PFSK-1 (cell line): ENCODE data around the gene CHMP6.

ENCODE experiments used
- FOXP2 ChIP-seq: optimal IDR thresholded peaks from 2 replicates; pipeline ENCODE3; 2011; ENCODE audit warnings: borderline replicate concordance, control low read depth, inconsistent platforms; ENCODE audit not compliant: insufficient read depth; ENCODE audit errors: extremely low read length, extremely low read depth
- POLR2AphosphoS5 ChIP-seq: IDR thresholded peaks from 2 replicates; pipeline ENCODE4 v1.6.1; 2012; ENCODE audit warnings: low read depth, mild to moderate bottlenecking, control low read depth, low read length, moderate library complexity
- SIN3A ChIP-seq: IDR thresholded peaks from 2 replicates; pipeline ENCODE4 v1.6.1; 2012; ENCODE audit warnings: mild to moderate bottlenecking, low read length, moderate library complexity, borderline replicate concordance; ENCODE audit not compliant: insufficient read depth
- TAF1 ChIP-seq: IDR thresholded peaks from 2 replicates; pipeline ENCODE4 v1.6.1; 2012; ENCODE audit warnings: low read length, control low read depth, borderline replicate concordance; ENCODE audit not compliant: insufficient read depth
- TF ChIP-seq, protein P1 (sequence below), 2 experiments: IDR thresholded peaks; 2 replicates each; pipeline versions ENCODE4 v1.6.1 to v1.8.0; 2011 to 2012; ENCODE audit warnings: low read depth in 2 of 2, low read length in 2 of 2, control low read depth in 1 of 2, inconsistent platforms in 1 of 2, mild to moderate bottlenecking in 1 of 2, moderate library complexity in 1 of 2; ENCODE audit not compliant: insufficient read depth in 1 of 2

CHMP6 gene

GRCh38 chr17:81016575-81016974 is 24.9 kb downstream of the CHMP6 start:
- TF ChIP-seq, protein P1, sequence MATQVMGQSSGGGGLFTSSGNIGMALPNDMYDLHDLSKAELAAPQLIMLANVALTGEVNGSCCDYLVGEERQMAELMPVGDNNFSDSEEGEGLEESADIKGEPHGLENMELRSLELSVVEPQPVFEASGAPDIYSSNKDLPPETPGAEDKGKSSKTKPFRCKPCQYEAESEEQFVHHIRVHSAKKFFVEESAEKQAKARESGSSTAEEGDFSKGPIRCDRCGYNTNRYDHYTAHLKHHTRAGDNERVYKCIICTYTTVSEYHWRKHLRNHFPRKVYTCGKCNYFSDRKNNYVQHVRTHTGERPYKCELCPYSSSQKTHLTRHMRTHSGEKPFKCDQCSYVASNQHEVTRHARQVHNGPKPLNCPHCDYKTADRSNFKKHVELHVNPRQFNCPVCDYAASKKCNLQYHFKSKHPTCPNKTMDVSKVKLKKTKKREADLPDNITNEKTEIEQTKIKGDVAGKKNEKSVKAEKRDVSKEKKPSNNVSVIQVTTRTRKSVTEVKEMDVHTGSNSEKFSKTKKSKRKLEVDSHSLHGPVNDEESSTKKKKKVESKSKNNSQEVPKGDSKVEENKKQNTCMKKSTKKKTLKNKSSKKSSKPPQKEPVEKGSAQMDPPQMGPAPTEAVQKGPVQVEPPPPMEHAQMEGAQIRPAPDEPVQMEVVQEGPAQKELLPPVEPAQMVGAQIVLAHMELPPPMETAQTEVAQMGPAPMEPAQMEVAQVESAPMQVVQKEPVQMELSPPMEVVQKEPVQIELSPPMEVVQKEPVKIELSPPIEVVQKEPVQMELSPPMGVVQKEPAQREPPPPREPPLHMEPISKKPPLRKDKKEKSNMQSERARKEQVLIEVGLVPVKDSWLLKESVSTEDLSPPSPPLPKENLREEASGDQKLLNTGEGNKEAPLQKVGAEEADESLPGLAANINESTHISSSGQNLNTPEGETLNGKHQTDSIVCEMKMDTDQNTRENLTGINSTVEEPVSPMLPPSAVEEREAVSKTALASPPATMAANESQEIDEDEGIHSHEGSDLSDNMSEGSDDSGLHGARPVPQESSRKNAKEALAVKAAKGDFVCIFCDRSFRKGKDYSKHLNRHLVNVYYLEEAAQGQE (IDR thresholded peaks at IDR 0.05; ENCODE audit: insufficient read depth in 1 of 2, low read depth in 2 of 2, low read length in 2 of 2), result no peak
- no peak for TF ChIP-seq TAF1

GRCh38 chr17:81018044-81018802 is 26.6 kb downstream of the CHMP6 start:
- TF ChIP-seq SIN3A (peak; percentile 48; the same call in 1 of the 2 replicates), POLR2AphosphoS5 (no peak), FOXP2 (peak; percentile 97), TAF1 (no peak)
- TF ChIP-seq, protein P1 (IDR thresholded peaks at IDR 0.05; ENCODE audit: insufficient read depth in 1 of 2, low read depth in 2 of 2, low read length in 2 of 2), result no peak

DNA sequence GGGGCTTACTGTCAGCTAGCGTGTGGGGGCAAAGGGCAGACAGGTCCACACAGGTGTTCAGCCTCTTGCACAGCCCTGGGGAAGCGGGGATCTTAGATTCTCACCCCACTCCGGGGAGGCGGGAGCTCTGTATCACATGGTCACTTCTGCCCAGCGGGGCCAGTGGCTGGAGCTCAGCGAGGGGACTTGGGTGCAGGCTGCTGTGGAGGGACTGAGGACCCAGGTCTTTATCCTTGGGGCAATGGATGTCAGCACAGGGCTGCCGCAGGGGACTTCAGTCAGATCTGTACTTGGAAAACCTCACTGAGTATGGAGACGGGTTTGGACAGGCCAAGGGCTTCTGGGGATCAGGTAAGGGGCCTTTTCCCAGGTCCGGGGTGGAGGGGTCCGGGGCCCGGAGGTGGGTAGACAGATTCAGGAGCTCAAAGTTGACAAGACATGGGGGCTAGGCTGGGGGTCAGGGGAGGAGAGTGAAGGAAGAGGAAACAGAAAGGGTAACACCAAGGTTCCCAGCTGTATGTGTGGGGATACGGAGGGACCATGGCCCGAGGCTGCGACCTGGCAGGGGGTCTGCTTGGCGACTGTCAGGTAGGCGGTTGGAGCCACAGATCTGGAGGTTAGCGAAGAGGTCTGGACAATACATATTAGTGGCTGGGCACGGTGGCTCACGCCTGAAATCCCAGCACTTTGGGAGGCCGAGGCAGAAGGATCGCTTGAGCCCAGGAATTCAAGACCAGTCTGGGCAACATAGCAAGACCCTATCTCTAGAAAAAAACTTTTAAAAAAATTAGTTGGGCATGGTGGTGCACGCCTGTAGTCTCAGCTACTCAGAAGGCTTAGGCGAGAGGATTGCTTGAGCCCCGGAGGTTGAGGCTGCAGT is 28.2 kb downstream of the CHMP6 start:
- TF ChIP-seq POLR2AphosphoS5, result no peak

- TF ChIP-seq FOXP2 (no peak), POLR2AphosphoS5 (no peak), SIN3A (no peak), TAF1 (no peak)
- TF ChIP-seq, protein P1 (IDR thresholded peaks at IDR 0.05; ENCODE audit: insufficient read depth in 1 of 2, low read depth in 2 of 2, low read length in 2 of 2), result no peak
Observed at GRCh38 chr17:81020443-81020766, 28.8 kb downstream of the CHMP6 start.

DNA sequence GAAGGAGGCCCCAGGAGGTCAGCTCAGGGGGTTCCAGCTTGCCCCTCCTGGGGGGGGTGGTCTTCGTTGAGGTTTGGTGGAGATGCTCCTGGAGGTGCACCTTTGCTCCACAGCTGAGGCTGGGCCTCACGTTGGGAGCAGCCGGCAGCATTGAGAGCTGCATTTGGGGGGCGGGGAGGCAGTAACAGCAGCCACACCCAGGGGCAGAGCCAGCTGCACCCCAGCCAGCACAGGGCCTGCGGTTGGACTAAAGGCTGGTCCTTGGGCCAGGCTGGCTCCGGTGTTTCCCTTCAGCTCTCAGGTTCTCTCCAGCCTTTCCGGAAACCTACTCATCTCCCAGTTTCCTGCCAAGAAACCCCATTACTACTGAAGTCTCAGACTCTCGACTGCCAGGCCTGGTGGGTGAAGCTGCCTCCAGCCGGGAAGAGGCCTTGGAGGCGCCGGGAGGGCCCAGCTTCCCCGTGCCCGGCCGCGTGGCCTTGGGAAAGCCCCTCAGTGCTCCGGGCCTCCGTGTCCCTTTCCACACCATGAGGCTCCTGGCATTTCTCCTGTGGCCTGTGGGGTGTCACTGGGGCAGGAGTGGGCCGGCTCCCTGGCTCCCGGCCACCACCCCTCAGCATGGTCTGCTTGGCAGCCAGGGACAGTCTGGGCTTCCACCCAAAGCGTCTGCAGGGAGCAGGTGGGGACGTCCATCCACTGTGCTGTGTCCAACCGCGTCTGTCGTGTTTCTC is 29.3 kb downstream of the CHMP6 start:
- TF ChIP-seq, protein P1 (IDR thresholded peaks at IDR 0.05; ENCODE audit: insufficient read depth in 1 of 2, low read depth in 2 of 2, low read length in 2 of 2), result no peak
- no peak for TF ChIP-seq SIN3A
- TF ChIP-seq POLR2AphosphoS5, result no peak
- no peak for TF ChIP-seq FOXP2
- TF ChIP-seq TAF1, result no peak
